Brain microvascular endothelial cell (primary cell): Measurements from ENCODE around the gene C9orf78.

Source experiments
- DNase-seq: peaks from one replicate; pipeline ENCODE4 v3.0.0-alpha.2; 2020
- H3K27ac ChIP-seq: fragments of 250-450 bp; sonication (Bioruptor Pico); 2 replicates; pipeline ENCODE4 v1.5.1; 2020; ENCODE audit warnings: mild to moderate bottlenecking, moderate library complexity
- H3K27me3 ChIP-seq: fragments of 250-450 bp; sonication (Bioruptor Pico); replicated peaks from 2 replicates; pipeline ENCODE4 v1.5.1; 2020; ENCODE audit warnings: mild to moderate bottlenecking
- H3K36me3 ChIP-seq: fragments of 250-450 bp; sonication (Bioruptor Pico); replicated peaks from 2 replicates; pipeline ENCODE4 v1.5.1; 2020; ENCODE audit warnings: mild to moderate bottlenecking
- H3K4me3 ChIP-seq: 2 replicates; pipeline ENCODE4 v1.5.1; 2011; ENCODE audit warnings: low read depth, mild to moderate bottlenecking, control low read depth, low read length, moderate library complexity
- CTCF ChIP-seq: IDR thresholded peaks from 2 replicates; pipeline ENCODE4 v1.5.1; 2011; ENCODE audit warnings: low read depth, mild to moderate bottlenecking, moderate library complexity, low read length, control low read depth, inconsistent platforms; ENCODE audit errors: missing control alignments
- in situ Hi-C: cut with HindIII; loops from 2 replicates; pipeline ENCODE4 v1.10.0; 2017; ENCODE audit warnings: low sequenced_read_pairs, low pct_ligation_motif_present

Gene C9orf78

GRCh38 chr9:129879991-129880653, 45.0 kb upstream of the C9orf78 start:
- DNase-seq: no peak
- no peak overlapping the region for H3K27ac ChIP-seq

GRCh38 chr9:129879103-129879699, 44.1 kb upstream of the C9orf78 start:
- Histone ChIP-seq H3K27me3 (no peaks in the 10 kb centered on the region), H3K4me3 (no peak overlapping the region), H3K36me3 (peaks cover 23% of the 10 kb centered on the region), H3K27ac (no peak overlapping the region)
- in situ Hi-C loops: no loop called here
- no peak for DNase-seq
- TF ChIP-seq CTCF: no peak

More at GRCh38 chr9:129879991-129880653, 45.0 kb upstream of the C9orf78 start:
- in situ Hi-C loops: no loop called here
- no peak for TF ChIP-seq CTCF
- Histone ChIP-seq H3K27me3 (no peaks in the 10 kb centered on the region), H3K4me3 (no peak overlapping the region), H3K36me3 (peaks cover 16% of the 10 kb centered on the region)

GRCh38 chr9:129878291-129878690, 43.2 kb upstream of the C9orf78 start:
- in situ Hi-C loops: no loop called here
- no peaks in the 10 kb centered on the region for H3K27me3 ChIP-seq
- DNase-seq: no peak
- H3K36me3 ChIP-seq: peaks cover 23% of the 10 kb centered on the region
- TF ChIP-seq CTCF: no peak
- no peak overlapping the region for H3K27ac ChIP-seq
- H3K4me3 ChIP-seq: no peak overlapping the region

- no peak overlapping the region for H3K27ac ChIP-seq
- no peak for TF ChIP-seq CTCF
- H3K4me3 ChIP-seq: no peak overlapping the region
- H3K36me3 ChIP-seq: peaks cover 22% of the 10 kb centered on the region
- in situ Hi-C loops: no loop called here
- DNase-seq: no peak
- no peaks in the 10 kb centered on the region for H3K27me3 ChIP-seq
These were observed 41.7 kb upstream of the C9orf78 start for GRCh38 chr9:129876815-129877214.

- no peak for DNase-seq
- H3K36me3 ChIP-seq: peaks cover 19% of the 10 kb centered on the region
- in situ Hi-C loops: no loop called here
- no peak overlapping the region for H3K27ac ChIP-seq
- H3K27me3 ChIP-seq: no peaks in the 10 kb centered on the region
- no peak overlapping the region for H3K4me3 ChIP-seq
- TF ChIP-seq CTCF: no peak
These were observed 40.8 kb upstream of the C9orf78 start for GRCh38 chr9:129875687-129876395.
